ENCODE data around the gene EPN3. TPM values are rescaled to one million over a fixed set of nuclear protein-coding genes. Genes with fewer than 3 reads are reported as not detected.

The EPN3 gene
- total RNA-seq, 1 experiment from 2014 or later = 17.8 TPM

GRCh38 chr17:50558941-50559614 is 26.5 kb downstream of the EPN3 start:
- Histone ChIP-seq H3K4me2 (ENCODE audit: low read length) (no peak overlapping the region), H3K27me3 (ENCODE audit: insufficient read depth, low read length) (no peaks in the 10 kb centered on the region), H3K9me2 (ENCODE audit: insufficient read depth) (no peaks in the 10 kb centered on the region), H3K79me2 (ENCODE audit: insufficient read depth, low read length) (no peaks in the 10 kb centered on the region), H2AFZ (ENCODE audit: low read depth, low read length, poor library complexity, severe bottlenecking) (no peak overlapping the region), H3K4me1 (ENCODE audit: control insufficient read depth in 1 of 2, insufficient read depth in 2 of 2, low read length in 2 of 2) (peaks cover 6 to 18% of the 10 kb centered on the region in 2 experiments; a peak in 3 of 4 replicates), H3K4me3 (replicated peaks in 1 of 2; ENCODE audit: low read depth in 1 of 2, low read length in 2 of 2) (no peak overlapping the region), H3K9me3 (ENCODE audit: control insufficient read depth in 1 of 2, insufficient read depth in 1 of 2, low read depth in 1 of 2, low read length in 2 of 2) (no peaks in the 10 kb centered on the region), H4K20me1 (ENCODE audit: insufficient read depth) (no peaks in the 10 kb centered on the region), H3K36me3 (ENCODE audit: control insufficient read depth in 1 of 2, insufficient read depth in 2 of 2, low read length in 2 of 2) (no peaks in the 10 kb centered on the region), H3K9ac (ENCODE audit: low read length) (no peak overlapping the region), H3K27ac (ENCODE audit: low read depth, low read length) (no peak overlapping the region)
- no TSS peak for BruUV-seq (replicated peaks)
- ATAC-seq (no peak), DNase-seq (ENCODE audit: low read depth, low spot score) (no peak)
- ChIA-PET POLR2A (interaction anchor here (0.8 to 1.3 kb wide), 3 partner anchors 80 to 126 kb away, joined by 3 to 6 read pairs (median 4); no protein-coding TSS in a partner anchor), RAD21 (ENCODE audit: low non-redundant PET in 1 of 2, low total read pairs in 2 of 2, uncharacterized antibody in 2 of 2, unreplicated experiment in 2 of 2) (interaction anchor here in 1 of 2 experiments (0.6 kb wide), 1 partner anchor 8 kb away, joined by 3 read pairs; no protein-coding TSS in a partner anchor), CTCF (interaction anchor here (1.0 to 2.3 kb wide), 6 partner anchors 9 to 136 kb away, joined by 3 to 22 read pairs (median 4); no protein-coding TSS in a partner anchor)
- intact Hi-C loops (cut with micrococcal nuclease) = no loop called here
- no peak for TF ChIP-seq FOSL1 (IDR thresholded peaks at IDR 0.05; ENCODE audit: low read depth)
- no peak for TF ChIP-seq YY1 (IDR thresholded peaks at IDR 0.05; ENCODE audit: extremely low read depth, insufficient replicate concordance, low read depth, low read length)
- no peak for TF ChIP-seq ELF1 (IDR thresholded peaks at IDR 0.05; ENCODE audit: borderline replicate concordance, low read depth)

GRCh38 chr17:50559674-50560184 is 27.2 kb downstream of the EPN3 start:
- no peaks in the 10 kb centered on the region for H3K9me3 ChIP-seq (ENCODE audit: control insufficient read depth in 1 of 2, insufficient read depth in 1 of 2, low read depth in 1 of 2, low read length in 2 of 2)
- H3K27ac ChIP-seq (ENCODE audit: low read depth, low read length) = peak overlapping the region; percentile 43; the same call in 1 of the 2 replicates
- POLR2A ChIA-PET = interaction anchor here (0.6 to 1.8 kb wide), 7 partner anchors 9 to 882 kb away, joined by 3 to 8 read pairs (median 4); partner anchors contain the start of gene LRRC59
- H3K79me2 ChIP-seq (ENCODE audit: insufficient read depth, low read length) = no peaks in the 10 kb centered on the region
- intact Hi-C loops (cut with micrococcal nuclease) = no loop called here
- RAD21 ChIA-PET (ENCODE audit: low non-redundant PET in 1 of 2, low total read pairs in 2 of 2, uncharacterized antibody in 2 of 2, unreplicated experiment in 2 of 2) = interaction anchor here (0.6 to 1.4 kb wide), 5 partner anchors 9 to 66 kb away, joined by 3 to 8 read pairs (median 3); no protein-coding TSS in a partner anchor
- H3K36me3 ChIP-seq (ENCODE audit: control insufficient read depth in 1 of 2, insufficient read depth in 2 of 2, low read length in 2 of 2) = no peaks in the 10 kb centered on the region
- ATAC-seq (peak; percentile 80), DNase-seq (ENCODE audit: low read depth, low spot score) (peak; percentile 64)
- H2AFZ ChIP-seq (ENCODE audit: low read depth, low read length, poor library complexity, severe bottlenecking) = peak overlapping the region; percentile 100
- peak overlapping the region; percentile 54 to 68 for H3K4me3 ChIP-seq (replicated peaks in 1 of 2; ENCODE audit: low read depth in 1 of 2, low read length in 2 of 2)
- no TSS peak for BruUV-seq (replicated peaks)
- H3K4me1 ChIP-seq (ENCODE audit: control insufficient read depth in 1 of 2, insufficient read depth in 2 of 2, low read length in 2 of 2) = peaks cover 6 to 18% of the 10 kb centered on the region in 2 experiments; a peak in 3 of 4 replicates
- CTCF ChIA-PET = interaction anchor here (0.6 to 2.3 kb wide), 11 partner anchors 10 to 145 kb away, joined by 3 to 22 read pairs (median 4); no protein-coding TSS in a partner anchor
- no peaks in the 10 kb centered on the region for H4K20me1 ChIP-seq (ENCODE audit: insufficient read depth)
- peak overlapping the region; percentile 62 for H3K9ac ChIP-seq (ENCODE audit: low read length)
- H3K27me3 ChIP-seq (ENCODE audit: insufficient read depth, low read length) = no peaks in the 10 kb centered on the region
- H3K9me2 ChIP-seq (ENCODE audit: insufficient read depth) = no peaks in the 10 kb centered on the region
- H3K4me2 ChIP-seq (ENCODE audit: low read length) = peak overlapping the region; percentile 100
- TF ChIP-seq EZH2 (IDR thresholded peaks at IDR 0.05) (no peak), ELF1 (IDR thresholded peaks at IDR 0.05; ENCODE audit: borderline replicate concordance, low read depth) (no peak), SIN3A (IDR thresholded peaks at IDR 0.05; ENCODE audit: low read depth) (no peak), CTCF (IDR thresholded peaks at IDR 0.05 in 2 of 3, conservative IDR thresholded peaks at IDR 0.05 in 1 of 3; ENCODE audit: borderline replicate concordance in 1 of 3, insufficient read depth in 1 of 3, low read depth in 2 of 3, low read length in 2 of 3) (no peak), EGR1 (IDR thresholded peaks at IDR 0.05; ENCODE audit: low read depth) (no peak), EZH2phosphoT487 (IDR thresholded peaks at IDR 0.05; ENCODE audit: borderline replicate concordance) (no peak), CBX3 (IDR thresholded peaks at IDR 0.05; ENCODE audit: low read depth) (no peak), REST (IDR thresholded peaks at IDR 0.05; ENCODE audit: low read depth) (no peak), YY1 (IDR thresholded peaks at IDR 0.05; ENCODE audit: extremely low read depth, insufficient replicate concordance, low read depth, low read length) (no peak), FOSL1 (IDR thresholded peaks at IDR 0.05; ENCODE audit: low read depth) (no peak), ATF3 (IDR thresholded peaks at IDR 0.05) (no peak)
